SU-DHL-6 (cell line): Measurements from ENCODE around the gene LIFR.

Experiments used
- CTCF ChIP-seq: fragments of 200-600 bp; sonication (generic); IDR thresholded peaks from one replicate; pipeline ENCODE4 v1.5.1; 2017; ENCODE audit warnings: antibody characterized with exemption, mild to moderate bottlenecking, low read length, moderate library complexity; ENCODE audit not compliant: insufficient read depth, poor library complexity, severe bottlenecking
- EZH2phosphoT487 ChIP-seq: fragments of 200-600 bp; sonication (generic), shearing (Covaris generic); conservative IDR thresholded peaks from 2 replicates; pipeline ENCODE4 v1.6.1; 2018; ENCODE audit warnings: mild to moderate bottlenecking, antibody characterized with exemption, low read length, moderate library complexity, mixed read lengths

GRCh38 chr5:38531518-38531917 is 24.9 kb downstream of the LIFR start:
- no peak for TF ChIP-seq CTCF
- TF ChIP-seq EZH2phosphoT487 = no peak
